Left hindlimb (tissue), 1 donor: ENCODE measurements around the gene EPB41L2.

Source experiments
- DNase-seq: peaks from one replicate; pipeline ENCODE4 v3.0.0-alpha.2; 2018

Gene EPB41L2

DNA sequence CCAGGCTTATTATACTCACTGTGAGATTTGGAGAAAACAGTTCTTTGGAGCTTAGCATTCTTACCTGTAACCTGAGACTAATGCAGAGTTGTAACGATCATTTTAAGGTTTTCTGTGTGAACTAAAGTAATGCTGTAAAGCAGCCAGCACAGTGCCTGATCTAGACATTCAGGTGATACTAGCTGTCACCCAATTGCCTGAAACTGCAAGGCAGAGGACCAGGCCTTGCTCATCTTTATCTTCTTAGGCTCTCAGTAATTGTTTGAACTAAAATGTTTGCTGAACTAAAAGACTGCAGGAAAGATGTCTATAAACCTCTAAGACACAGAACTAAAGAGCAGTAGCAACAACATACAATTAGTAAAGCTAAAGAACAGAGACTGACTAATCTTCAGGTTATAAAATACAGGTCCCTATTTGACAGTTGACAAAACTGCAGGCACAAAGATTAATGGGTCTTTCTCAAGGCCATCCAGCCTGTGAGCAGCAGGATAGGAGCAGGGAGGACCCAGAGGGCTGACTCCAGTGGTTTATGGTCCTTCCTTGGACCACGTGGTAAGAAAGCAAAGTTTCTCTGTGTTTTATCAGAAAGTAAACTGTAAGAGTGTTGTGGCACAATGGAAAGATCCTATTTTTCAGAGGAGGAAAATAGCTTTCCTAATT is 204.4 kb downstream of the EPB41L2 start:
- no peak for DNase-seq

DNA sequence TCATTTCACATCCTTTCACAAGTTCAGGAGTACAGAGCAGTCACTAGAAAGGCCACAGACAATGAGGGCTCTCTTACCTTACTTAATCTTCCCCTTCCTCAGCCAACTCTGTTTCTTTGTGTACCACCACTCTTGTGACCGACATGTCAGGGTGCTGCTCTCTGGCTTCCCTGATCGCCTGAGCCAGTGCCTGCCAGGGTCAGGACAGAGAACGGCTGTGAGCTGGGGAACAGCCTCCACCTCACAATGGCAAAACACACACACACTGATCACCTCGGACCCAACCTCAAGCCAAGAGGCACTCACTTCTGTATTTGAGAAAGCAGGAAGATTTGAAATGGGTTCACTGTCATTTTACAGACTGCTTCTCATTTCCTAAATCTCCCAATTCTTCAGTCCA is 205.0 kb downstream of the EPB41L2 start:
- DNase-seq, result no peak

DNA sequence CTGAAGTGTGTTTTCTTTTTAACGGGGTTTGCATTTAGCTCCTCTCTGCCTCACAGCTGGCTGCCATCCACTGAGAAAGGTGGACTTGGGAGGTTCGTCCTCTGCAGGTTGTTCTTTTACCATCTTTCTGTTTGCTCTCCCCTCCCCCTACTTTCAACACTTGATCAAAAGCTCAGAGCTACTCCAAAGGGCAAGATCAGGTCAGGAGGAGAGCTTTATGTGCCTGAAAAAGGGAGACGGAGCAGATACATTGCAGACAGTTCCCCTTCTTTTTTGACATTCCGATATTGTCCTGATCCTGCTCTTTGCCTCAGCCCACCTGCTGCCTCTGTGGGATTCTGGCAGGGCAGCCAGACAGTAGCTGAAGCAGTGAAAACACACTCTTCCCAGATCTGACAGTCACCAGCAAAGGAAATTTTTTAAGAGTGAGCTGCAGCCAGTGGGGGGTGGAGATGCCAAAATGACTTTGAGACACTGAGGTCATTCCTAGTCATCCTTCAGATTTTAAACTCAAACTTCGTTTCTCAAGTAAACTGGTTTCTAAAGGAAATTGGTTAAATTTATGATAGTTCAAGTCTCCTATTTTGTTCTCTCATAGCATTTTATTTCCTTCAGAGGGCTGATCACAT is 209.4 kb downstream of the EPB41L2 start:
- no peak for DNase-seq

DNA sequence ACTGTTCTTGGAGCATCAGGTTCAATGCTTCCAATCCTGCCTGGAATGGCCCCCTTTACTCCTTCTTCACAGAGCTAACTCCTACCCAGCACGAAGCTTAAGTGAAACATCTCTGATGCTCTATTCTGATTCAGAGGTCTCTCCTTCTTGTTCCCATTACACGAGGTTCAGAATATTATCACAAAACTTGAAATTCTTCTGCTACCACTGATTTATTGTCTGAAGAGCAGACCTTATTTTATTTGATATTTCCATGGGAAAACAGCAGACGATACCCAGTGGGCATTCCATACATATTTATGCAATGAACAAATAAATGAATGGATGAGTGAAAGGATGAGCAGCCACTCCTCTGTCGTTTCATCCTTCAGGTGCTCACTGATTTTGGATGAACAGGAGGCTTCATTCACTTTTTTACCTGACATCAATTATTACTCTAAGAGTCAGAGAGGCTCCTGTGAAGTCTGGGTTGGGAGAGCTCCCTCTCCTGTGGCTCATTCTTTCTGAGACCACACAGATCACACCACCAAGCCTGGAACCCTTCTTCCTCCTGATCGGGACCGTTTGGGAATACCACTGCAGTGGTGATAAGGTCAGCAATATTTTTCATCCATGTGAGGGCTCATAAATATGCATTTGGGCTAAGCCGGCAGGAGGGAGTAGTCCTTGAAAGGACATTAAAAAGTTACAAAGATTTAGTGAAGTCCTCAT is 210.0 kb downstream of the EPB41L2 start:
- DNase-seq, result no peak

DNA sequence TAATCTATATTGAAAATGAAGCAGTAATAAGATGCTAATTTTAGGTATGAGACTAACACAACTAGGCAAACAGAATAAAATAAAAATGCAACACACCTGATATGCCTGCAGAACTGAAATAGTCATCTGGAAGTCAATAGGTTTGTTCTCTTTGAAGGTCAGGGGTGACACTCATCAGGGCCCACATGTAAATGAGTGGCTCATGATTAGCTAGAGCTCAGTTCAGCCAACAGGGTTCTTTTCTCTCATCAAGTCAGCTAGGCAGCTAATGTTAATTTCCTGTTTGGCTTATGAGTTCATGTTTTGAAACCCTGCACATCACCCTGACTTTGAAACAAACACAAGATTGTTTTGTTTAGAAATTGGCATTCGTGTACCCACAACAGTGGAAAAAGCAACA is 212.0 kb downstream of the EPB41L2 start:
- no peak for DNase-seq

DNA sequence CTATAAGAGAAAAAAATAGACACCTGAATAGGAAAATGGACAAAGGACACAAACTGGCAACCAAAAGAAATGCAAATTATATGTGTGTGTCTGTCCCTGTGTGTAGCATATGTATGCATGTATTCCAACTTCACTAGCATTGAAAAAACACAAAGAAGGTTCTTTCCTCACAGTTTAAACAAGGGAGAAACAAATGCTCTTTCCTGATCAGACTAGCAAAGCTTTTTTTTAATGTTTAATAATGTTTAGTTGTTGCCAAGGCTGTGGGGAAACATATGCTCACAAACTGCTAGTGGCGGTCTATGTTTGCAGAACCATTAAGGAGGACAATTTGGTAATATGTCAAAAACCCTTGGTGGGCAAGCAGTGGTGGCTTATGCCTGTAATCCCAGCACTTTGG is 213.5 kb downstream of the EPB41L2 start:
- no peak for DNase-seq

DNA sequence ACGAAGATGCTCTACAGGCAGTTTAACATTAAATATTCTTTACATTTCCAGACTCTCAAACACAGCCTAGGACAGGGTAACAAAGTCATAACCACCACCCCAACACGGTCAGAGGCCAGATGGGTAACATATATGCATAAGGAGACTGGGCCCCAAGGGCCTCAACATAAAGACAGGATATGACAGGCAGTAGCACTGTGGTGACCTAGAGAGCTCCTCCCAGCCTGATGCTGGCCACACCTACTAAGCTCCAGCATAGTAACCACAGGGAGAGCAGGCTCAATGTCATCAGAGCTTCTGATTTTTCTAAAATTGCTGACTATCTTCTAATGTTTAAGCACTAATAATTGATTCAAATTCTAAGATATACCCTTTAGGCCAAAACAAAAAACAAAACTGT is 214.1 kb downstream of the EPB41L2 start:
- DNase-seq, result no peak

DNA sequence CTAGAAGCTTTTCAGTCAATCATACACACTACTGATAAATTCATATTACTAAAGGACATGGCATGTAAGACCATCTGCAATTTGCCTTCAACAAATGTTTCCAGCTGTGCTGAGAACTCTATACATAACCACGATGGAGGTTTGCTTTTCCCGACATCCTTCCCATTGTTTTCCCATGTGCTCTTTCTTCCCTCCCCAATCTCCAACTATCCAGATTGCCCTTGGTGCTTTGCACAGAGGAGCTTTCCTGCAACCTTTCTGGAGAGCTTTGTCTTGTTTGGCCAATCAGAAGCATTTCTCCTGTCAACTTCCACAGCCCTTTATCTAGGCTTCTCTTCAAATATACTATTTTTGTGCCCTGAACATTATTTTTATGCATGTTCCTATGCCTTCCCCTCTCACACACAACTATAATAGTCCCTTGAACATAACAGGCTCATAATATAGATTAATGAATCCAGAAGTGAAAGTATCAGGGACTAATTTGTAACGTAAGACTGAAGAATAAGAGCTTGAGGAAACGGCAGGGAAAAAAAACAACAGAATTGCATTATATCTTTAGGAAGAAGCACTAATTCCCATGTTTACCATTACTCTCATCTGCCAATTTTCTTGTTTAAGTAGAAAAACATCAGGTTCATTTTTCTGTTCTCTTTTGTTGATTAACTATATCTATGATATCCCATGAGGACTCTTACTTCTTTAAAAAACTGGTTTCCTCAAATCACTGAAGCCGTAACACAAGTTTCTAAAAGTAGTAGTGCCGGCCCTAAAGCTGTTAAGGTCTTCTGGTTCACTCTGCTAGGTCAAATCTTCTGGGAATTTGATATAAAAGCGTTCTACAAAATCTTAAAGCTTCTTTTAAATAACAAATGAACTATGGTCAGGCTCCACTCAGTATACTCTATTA is 215.8 kb downstream of the EPB41L2 start:
- no peak for DNase-seq

DNA sequence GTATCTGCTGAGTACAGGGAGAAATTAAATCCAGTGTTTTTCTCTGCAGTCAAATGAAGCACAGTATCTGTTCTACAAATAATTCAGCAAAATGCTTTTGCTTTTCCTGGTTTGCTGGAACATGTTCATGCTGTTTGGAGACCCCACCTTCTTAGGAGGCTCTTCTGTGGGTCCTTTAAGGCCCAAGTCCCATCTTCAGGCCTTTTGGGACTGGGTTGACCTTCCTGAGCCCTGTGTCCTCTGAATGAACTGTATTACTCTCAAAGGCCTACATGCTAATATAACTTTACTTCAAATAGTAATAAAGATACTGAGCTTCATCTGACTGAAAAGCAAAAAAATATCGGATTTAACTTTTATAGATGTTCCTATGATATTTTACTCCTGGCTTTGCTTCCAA is 216.5 kb downstream of the EPB41L2 start:
- no peak for DNase-seq

DNA sequence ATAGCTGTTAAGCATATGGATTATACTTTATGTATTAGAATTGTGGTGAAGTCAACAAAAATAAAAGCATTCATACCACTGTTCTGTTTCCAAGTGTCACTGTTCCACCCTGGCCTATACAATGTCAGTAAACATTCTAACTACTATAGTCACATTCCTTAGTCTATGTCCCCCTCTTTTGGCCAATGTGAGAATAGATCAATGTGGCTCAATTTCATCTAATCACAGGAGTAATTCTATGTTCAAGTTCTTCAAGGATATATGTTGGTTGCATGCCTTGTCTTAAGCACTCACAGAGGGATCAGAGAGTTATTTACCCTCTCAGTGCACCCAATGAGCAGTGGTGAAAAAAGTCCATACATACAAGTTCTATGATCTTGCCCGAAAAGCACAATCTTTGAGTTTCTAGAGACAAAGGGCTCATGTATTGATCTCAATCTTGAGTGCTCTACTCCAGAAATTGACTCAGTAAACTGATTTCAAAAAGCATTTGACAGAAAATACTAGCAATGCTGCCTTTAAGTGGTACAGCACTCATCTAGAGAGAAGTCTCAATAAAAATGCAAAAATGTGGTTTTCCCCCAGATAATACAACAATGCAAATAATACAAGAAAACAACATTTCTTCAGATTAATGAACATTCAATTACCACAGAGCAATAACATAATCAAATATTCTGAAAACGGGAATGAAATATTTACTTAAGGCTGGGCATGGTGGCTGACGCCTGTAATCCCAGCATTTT is 219.3 kb downstream of the EPB41L2 start:
- no peak for DNase-seq

DNA sequence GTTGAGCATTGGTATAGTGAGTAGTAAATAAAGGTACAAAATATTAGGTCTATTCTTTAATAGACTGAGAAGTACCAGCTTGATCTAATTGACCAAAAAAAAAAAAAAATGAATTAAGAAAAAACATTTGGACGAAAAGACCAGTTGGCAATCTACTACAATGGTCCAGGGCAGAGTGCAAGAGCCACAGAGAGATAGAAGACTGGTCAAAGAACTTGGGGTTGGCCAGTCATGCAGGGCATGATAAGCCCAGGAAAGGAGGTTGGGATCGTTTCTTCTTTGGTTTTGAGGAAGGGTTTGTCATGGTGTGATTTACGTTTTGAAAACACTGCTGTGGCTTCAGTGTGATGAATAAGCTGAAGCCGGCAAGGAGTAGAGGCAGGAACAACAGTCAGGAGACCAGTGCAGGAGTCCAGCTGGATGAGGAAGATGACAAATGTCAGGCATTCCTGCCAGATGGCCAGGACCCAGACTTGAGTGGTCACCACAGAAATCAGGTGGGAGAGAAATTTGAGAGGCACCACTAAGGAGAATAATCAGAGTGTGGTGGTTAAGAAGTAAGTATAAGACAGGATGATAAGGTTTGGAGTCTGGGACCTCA is 221.8 kb downstream of the EPB41L2 start:
- no peak for DNase-seq

DNA sequence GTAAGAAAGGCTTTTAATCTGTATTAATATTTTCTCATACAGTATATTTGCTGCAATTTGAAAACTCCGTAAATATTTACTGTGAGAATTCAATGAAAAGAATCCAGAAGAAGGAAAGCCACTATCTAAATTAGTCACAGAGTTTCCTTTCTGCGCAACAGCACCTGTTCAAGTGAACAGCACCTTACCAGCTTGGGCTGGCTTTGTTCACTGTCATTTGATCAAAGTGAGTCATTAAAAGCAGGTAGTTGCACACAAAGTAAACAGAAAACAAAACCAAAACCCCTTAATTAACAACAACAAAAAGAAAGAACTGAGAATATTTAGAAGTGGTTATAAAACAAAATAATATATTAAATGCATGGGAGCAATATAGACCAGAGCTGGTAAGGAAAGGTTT is 223.0 kb downstream of the EPB41L2 start:
- DNase-seq, result no peak

DNA sequence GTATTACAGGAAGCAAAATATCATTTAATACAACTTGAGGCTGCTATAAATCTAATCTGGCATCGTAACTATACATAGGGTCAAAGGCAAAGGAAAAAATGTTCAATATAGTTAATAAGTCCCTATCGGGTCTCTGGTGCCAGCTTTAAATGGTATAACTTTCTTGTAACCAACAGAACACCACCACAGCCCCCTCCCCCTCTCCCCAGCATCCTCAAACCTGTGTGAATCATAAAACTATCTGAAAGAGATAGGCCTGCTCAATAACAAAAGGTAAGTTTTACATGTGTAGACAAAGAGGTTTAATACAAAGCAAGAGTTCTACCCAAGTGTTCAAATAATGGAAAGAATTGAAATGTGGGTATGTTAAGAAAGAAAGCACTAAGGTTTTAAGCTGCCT is 223.7 kb downstream of the EPB41L2 start:
- DNase-seq, result no peak

DNA sequence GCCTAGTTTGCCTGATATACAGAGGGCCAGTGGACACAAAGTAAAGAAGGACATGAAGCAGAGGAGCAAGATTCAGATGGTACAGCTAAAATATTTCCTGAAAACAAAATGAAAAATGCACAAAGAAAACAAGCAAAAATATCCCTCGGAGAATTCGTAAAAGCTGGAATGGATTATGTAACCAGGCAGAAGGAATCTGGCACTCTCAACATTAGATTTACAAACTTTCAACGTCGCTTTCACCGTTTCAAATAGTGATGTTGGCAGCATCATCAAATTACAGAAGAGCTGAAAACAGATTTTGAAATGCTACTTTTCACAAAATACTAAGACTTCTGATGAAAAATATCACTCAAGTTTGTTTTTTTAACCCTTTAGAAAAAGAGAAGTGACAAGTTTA is 224.1 kb downstream of the EPB41L2 start:
- DNase-seq, result no peak

DNA sequence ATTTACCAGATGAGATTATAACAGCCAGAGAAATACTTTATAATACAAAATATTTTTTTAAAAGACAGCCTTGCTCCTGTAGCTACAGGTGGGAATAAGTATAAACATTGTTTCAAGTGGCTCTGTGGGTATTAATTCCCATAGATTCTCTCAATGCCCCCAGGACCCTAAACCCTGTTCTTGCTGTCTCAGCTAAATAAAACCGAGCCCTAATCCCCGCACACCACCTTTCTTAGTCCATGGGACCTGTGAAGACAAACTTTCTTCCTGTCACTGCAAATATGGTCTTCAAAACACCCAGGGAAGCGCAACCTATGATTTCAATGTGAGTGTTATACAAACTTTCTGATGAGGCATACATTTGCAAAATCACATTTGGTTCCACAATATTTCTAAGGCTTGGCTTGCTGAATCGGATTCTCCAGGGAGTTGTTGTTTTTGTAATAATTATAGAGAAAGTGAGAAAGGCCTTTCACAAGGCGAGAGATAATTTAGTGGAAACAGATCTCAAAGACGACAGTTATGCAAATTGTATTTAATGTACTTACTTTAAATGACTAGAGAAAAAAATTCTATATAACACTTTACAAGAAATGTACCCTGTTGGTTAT is 224.7 kb downstream of the EPB41L2 start:
- DNase-seq, result no peak

DNA sequence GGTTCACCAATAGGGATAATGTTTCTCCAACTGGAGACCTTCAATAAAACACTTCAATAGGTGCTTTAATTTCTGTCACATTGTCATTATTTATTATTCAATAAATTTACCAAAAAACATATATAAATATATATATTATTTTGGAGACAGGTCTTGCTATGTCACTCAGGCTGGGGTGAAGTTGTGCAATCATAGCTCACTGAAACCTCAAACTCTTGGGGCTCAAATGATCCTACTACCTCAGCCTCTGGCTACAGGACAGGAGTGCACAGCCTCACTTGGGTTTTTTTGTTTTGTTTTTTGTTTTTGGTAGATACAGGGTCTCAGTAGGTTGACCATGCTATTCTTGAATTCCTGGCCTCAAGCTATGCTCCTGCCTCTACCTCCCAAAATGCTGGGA is 226.0 kb downstream of the EPB41L2 start:
- no peak for DNase-seq

DNA sequence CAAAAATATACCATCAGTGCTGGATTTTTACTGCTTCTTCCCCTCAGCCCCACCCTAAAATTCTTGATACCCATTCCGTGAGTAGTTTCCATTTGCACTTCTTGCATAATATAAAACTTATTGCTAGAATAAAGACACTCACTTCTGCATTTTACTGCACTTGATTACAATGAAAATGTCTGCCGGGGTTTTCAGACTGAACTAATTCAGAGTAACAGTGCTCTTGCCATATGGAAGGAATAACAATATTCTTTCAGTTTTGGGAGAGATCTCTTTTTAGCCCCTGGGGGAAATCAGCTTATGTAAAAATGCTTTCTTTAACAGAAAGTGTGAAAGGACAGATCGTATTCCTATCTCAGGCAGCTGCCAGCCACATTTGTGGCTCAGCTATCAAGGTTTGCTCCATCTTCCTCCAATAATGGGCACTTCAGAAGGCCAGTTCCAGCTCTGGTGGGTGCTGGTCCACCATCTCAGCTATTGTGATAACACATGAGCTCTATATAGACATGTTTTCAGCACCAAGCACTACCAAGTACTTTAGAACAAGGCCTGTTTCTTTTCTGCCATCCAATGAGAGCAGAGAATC is 226.9 kb downstream of the EPB41L2 start:
- no peak for DNase-seq

DNA sequence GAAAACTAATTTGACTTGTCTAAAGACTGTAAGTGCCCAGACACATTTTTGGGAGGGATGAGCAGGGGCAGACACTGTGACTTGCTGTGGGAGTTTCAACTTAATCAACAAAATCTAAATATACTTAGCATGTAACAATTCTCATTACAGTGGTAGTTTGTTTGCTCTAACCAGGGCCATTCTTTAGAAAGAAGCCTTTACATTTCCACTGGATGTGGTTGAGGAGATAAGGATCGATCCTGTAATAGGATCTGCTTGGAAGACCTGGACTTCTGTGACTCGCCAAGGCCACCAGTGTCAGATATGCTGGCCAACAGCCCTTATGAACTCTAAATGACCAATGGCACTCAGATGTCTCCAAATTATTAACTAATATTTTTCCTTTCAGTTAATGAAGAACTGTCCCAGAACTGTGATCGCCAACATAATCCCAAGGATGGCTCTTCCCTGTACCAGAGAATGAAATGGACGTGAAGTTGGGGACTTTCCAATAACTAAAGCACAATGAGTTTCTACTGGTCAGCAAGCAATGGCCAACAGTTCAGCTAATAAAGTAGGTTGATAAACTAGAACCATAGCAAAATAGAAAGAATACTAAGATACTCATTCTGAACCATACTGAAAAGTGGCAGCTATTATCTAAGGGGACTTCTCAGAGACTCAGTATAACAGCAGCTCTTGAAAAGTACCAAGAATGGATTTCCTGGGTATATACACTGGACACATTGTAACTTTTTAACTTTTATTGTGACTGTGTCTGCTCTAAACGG is 228.4 kb downstream of the EPB41L2 start:
- DNase-seq, result no peak

DNA sequence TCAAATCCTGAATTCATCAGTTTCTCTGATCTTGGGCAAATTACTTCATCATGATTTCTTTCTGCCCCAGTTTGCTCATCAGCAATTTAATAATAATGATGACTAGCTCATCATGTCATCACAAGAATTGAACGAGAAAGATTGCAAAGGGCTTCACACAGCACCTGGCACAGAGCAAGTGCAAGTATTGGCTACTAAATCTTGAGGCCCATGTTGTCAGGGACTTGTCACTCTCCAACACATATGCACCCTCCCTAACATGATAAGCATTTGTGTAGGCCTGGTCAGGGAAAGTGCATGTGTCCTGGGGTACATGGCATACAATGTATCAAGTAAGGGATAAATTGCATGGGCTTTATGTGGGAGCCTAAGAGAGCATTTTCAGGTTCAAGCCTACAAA is 229.5 kb downstream of the EPB41L2 start:
- DNase-seq, result no peak

DNA sequence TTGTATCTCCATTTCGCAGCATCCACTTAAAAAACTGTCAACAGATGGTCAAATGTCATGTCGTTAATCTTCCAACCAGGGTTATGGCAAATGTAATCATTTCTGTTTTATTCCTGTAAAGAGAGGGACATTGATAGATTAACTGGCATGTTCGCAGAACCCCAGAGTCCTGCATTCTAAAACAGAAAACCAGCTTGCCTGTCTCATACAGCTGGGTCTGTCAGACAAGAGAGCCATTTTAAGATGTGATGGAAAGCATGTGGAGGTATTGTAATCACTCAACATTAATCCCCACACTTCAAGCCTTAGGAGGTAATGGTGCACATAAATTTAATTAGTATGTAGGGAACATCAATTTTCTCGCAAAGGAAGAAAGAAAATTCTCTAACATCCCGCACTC is 231.4 kb downstream of the EPB41L2 start:
- no peak for DNase-seq
